Natural killer cell (primary cell): ENCODE data around the gene KRT28. TPM values are rescaled to one million over a fixed set of nuclear protein-coding genes. Genes with fewer than 3 reads are reported as not detected.

ENCODE experiments used
- ATAC-seq, 3 donors: fragments of 150-1000 bp in 2 of 3; fragments of 200-7000 bp in 1 of 3; cut with Tn5 transposase; 1 replicate in 1 of 3; 2 replicates in 2 of 3; pipeline ENCODE4 v1.10.0; 2021; ENCODE audit warnings: mild to moderate bottlenecking in 2 of 3, moderate library complexity in 2 of 3
- DNase-seq, 2 donors: peaks; one replicate each; pipeline versions ENCODE4 v3.0.0 to v3.0.0-alpha.2; 2013 to 2021; ENCODE audit warnings: mixed read lengths in 1 of 2
- H3K27ac ChIP-seq: one replicate; pipeline ENCODE4 v1.5.1; 2013; ENCODE audit warnings: mild to moderate bottlenecking, low read length
- H3K27me3 ChIP-seq: one replicate; pipeline ENCODE4 v1.6.1; 2013; ENCODE audit warnings: low read length; ENCODE audit not compliant: control insufficient read depth, insufficient read depth
- H3K36me3 ChIP-seq: one replicate; pipeline ENCODE4 v1.6.1; 2013; ENCODE audit warnings: low read length; ENCODE audit not compliant: control insufficient read depth, insufficient read depth
- H3K4me1 ChIP-seq: one replicate; pipeline ENCODE4 v1.6.1; 2013; ENCODE audit warnings: low read length; ENCODE audit not compliant: control insufficient read depth, insufficient read depth
- H3K4me3 ChIP-seq: one replicate; pipeline ENCODE4 v1.5.1; 2013; ENCODE audit warnings: low read length
- H3K9me3 ChIP-seq: one replicate; pipeline ENCODE4 v1.6.1; 2013; ENCODE audit warnings: low read length; ENCODE audit not compliant: control insufficient read depth, insufficient read depth
- H3K27ac Mint-ChIP-seq, 2 donors: one replicate each; pipeline ENCODE4 v1.8.0; 2022; ENCODE audit warnings: mild to moderate bottlenecking in 2 of 2, mixed read lengths in 2 of 2, moderate library complexity in 1 of 2
- H3K27me3 Mint-ChIP-seq, 2 donors: one replicate each; pipeline ENCODE4 v1.8.0; 2022; ENCODE audit warnings: low read depth in 2 of 2, mixed read lengths in 2 of 2
- H3K36me3 Mint-ChIP-seq: one replicate; pipeline ENCODE4 v1.8.0; 2022; ENCODE audit warnings: mixed read lengths
- H3K4me1 Mint-ChIP-seq, 2 donors: one replicate each; pipeline ENCODE4 v1.8.0; 2022; ENCODE audit warnings: mixed read lengths in 2 of 2
- H3K4me3 Mint-ChIP-seq: one replicate; pipeline ENCODE4 v1.8.0; 2022; ENCODE audit warnings: mild to moderate bottlenecking, moderate library complexity, mixed read lengths
- H3K9me3 Mint-ChIP-seq, 2 donors: one replicate each; pipeline ENCODE4 v1.8.0; 2022; ENCODE audit warnings: mixed read lengths in 2 of 2
- WGBS: methylation state at CpG from one replicate; pipeline ENCODE4 v1.1.7; 2013; ENCODE audit warnings: missing lambda C conversion rate; ENCODE audit not compliant: insufficient coverage; 5-methylcytosine and 5-hydroxymethylcytosine counted together
- intact Hi-C: fragments of 100-400 bp; cut with micrococcal nuclease; formaldehyde crosslinking; loops from one replicate; pipeline ENCODE4 v1.14.2; 2022
- total RNA-seq, 4 donors: library from RNA; stranded (reverse); fragments of 120-200 nt in 1 of 4; gene quantifications; one replicate each; pipeline versions ENCODE4 v1.2.3 to v1.2.4, GENCODE V29; 2013 to 2022
- TF ChIP-seq, protein P1 (sequence below): fragments of 200-600 bp; IDR thresholded peaks from one replicate; pipeline ENCODE4 v1.8.0; 2022; ENCODE audit warnings: antibody characterized with exemption

The KRT28 gene
- total RNA-seq, 3 donors from 2014 or later (not counting 1 experiment from before 2014, with no cell fraction given), result not detected

DNA sequence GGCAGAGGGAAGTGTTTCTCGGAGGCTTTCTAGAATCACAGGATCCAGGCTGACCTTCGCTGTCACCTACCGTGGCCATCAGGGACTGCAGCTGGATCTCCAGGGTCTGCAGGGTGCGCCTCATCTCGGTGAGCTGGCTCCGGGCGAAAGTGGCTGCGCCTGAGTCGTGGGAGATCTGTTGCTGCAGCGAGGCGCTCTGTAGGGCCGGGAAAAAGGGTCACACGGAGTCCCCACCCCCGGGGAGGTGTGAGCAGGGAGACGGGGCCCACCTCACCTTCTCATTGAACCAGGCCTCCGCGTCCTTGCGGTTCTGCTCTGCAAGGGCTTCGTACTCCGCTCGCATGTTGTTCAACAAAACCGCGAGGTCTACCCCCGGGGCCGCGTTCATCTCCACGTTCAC, 2.9 kb downstream of the KRT28 start:
- H3K27me3 ChIP-seq, result peaks cover 15% of the 10 kb centered on the region
- peaks cover 25 to 38% of the 10 kb centered on the region in 2 donors for H3K27me3 Mint-ChIP-seq
- no peak for DNase-seq

DNA sequence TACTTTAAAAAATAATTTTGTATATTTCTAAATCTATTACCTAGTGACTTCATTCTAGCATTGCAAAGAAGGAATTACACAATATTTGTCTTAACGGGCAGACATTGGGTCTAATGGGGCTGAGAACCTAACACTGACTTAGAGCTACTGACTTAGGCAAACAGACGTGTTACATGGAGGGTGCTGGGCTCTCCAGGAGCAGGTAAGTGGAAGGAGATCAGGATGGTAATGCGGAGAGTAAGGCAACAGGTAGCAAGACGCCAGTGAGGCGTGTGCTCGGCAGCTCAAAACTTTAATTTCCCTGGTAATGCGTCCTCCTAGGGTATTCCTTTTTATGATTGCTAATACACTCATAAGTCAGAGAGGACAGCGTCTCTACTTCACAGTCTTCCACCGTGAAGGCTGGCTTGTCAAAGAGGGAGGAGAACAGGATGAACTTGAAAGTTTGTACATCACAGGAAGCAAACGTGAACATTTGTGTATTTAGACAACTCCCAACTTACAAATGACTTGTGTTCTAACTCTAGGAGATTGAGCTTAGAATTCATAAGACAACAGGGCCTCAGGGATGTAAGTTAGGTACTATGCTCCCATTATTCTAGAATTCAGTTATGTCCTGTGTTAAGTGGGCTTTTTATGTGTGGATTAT, 4.6 kb downstream of the KRT28 start:
- TF ChIP-seq, protein P1, sequence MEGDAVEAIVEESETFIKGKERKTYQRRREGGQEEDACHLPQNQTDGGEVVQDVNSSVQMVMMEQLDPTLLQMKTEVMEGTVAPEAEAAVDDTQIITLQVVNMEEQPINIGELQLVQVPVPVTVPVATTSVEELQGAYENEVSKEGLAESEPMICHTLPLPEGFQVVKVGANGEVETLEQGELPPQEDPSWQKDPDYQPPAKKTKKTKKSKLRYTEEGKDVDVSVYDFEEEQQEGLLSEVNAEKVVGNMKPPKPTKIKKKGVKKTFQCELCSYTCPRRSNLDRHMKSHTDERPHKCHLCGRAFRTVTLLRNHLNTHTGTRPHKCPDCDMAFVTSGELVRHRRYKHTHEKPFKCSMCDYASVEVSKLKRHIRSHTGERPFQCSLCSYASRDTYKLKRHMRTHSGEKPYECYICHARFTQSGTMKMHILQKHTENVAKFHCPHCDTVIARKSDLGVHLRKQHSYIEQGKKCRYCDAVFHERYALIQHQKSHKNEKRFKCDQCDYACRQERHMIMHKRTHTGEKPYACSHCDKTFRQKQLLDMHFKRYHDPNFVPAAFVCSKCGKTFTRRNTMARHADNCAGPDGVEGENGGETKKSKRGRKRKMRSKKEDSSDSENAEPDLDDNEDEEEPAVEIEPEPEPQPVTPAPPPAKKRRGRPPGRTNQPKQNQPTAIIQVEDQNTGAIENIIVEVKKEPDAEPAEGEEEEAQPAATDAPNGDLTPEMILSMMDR, result no peak
- Mint-ChIP-seq H3K27me3 (peaks cover 25 to 48% of the 10 kb centered on the region in 2 donors), H3K27ac (no peak overlapping the region), H3K4me1 (no peaks in the 10 kb centered on the region), H3K9me3 (no peaks in the 10 kb centered on the region), H3K36me3 (no peaks in the 10 kb centered on the region), H3K4me3 (no peak overlapping the region)
- intact Hi-C loops, result no loop called here
- H3K36me3 ChIP-seq, result no peaks in the 10 kb centered on the region
- no peak for DNase-seq
- peaks cover 12% of the 10 kb centered on the region for H3K27me3 ChIP-seq
- no peak overlapping the region for H3K27ac ChIP-seq
- 84% methylated on average over 9 of the region's 10 CpGs for WGBS
- ATAC-seq, result no peak
- no peak overlapping the region for H3K4me3 ChIP-seq
- H3K9me3 ChIP-seq, result no peaks in the 10 kb centered on the region
- no peaks in the 10 kb centered on the region for H3K4me1 ChIP-seq

More for the DNA sequence above, 2.9 kb downstream of the KRT28 start:
- no peaks in the 10 kb centered on the region for H3K36me3 Mint-ChIP-seq
- no peak overlapping the region for H3K4me3 Mint-ChIP-seq
- TF ChIP-seq, protein P1, result no peak
- H3K36me3 ChIP-seq, result no peaks in the 10 kb centered on the region
- no peaks in the 10 kb centered on the region for H3K4me1 ChIP-seq
- H3K9me3 ChIP-seq, result no peaks in the 10 kb centered on the region
- H3K27ac ChIP-seq, result no peak overlapping the region
- no peaks in the 10 kb centered on the region for H3K4me1 Mint-ChIP-seq
- WGBS, result 79% methylated on average over 27 of the region's 27 CpGs
- intact Hi-C loops, result no loop called here
- no peaks in the 10 kb centered on the region for H3K9me3 Mint-ChIP-seq
- ATAC-seq, result no peak
- no peak overlapping the region for H3K27ac Mint-ChIP-seq
- no peak overlapping the region for H3K4me3 ChIP-seq

DNA sequence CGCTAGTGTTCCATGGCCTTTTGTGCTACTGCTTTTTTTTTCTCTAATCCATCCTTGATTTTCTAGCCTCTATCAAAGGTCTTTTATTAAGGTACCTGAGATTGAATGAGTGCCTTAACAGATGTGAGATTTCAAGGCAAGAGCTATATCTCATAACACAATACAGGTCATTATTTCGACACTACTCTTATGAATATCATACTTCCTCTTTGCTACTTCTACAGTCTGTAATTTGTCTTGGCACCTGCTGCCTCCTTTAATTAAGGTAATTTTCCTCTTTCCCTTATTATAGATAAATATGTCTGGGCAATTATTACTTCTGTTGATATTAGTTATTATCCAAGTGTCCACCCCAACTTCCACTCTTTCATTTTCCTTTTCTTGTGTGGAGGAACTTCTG, 5.3 kb downstream of the KRT28 start:
- intact Hi-C loops, result no loop called here
- WGBS, result 58% methylated on average over 2 of the region's 2 CpGs
- DNase-seq (no peak), ATAC-seq (no peak)
- TF ChIP-seq, protein P1, result no peak
- Mint-ChIP-seq H3K27ac (no peak overlapping the region), H3K36me3 (no peaks in the 10 kb centered on the region), H3K4me3 (no peak overlapping the region), H3K4me1 (no peaks in the 10 kb centered on the region), H3K9me3 (no peaks in the 10 kb centered on the region), H3K27me3 (peaks cover 25 to 49% of the 10 kb centered on the region in 2 donors)
- Histone ChIP-seq H3K9me3 (no peaks in the 10 kb centered on the region), H3K27me3 (peaks cover 12% of the 10 kb centered on the region), H3K36me3 (no peaks in the 10 kb centered on the region), H3K4me1 (no peaks in the 10 kb centered on the region), H3K4me3 (no peak overlapping the region), H3K27ac (no peak overlapping the region)

DNA sequence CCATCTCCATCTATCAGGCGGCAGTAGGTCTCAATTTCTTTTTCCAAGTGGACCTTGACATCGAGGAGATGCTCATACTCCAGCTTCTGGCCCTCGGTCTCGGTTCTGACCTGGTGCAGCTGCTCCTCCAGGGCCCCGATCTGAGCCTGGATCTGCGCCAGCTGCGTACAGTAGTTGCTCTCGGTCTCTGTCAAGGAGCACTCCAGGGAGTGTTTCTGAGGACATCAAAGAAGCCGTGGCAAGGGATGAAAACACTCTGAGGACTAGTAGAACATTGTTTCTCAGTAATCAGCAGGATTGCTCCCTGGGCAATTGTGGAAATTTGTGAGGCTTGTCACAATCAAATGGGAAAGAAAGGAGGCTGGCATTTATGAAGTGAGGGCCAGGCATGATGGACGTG, 5.9 kb downstream of the KRT28 start:
- no peaks in the 10 kb centered on the region for H3K9me3 Mint-ChIP-seq
- no peak overlapping the region for H3K27ac ChIP-seq
- H3K9me3 ChIP-seq, result no peaks in the 10 kb centered on the region
- peaks cover 12% of the 10 kb centered on the region for H3K27me3 ChIP-seq
- no peak for DNase-seq
- TF ChIP-seq, protein P1, result no peak
- H3K4me3 ChIP-seq, result no peak overlapping the region
- H3K4me1 ChIP-seq, result no peaks in the 10 kb centered on the region
- no peak overlapping the region for H3K4me3 Mint-ChIP-seq
- no peaks in the 10 kb centered on the region for H3K4me1 Mint-ChIP-seq
- WGBS, result 85% methylated on average over 10 of the region's 10 CpGs
- H3K36me3 ChIP-seq, result no peaks in the 10 kb centered on the region
- H3K36me3 Mint-ChIP-seq, result no peaks in the 10 kb centered on the region
- peaks cover 25 to 49% of the 10 kb centered on the region in 2 donors for H3K27me3 Mint-ChIP-seq
- no peak overlapping the region for H3K27ac Mint-ChIP-seq
- no peak for ATAC-seq
- intact Hi-C loops, result no loop called here
